Chondrocyte (in vitro differentiated cells): ENCODE measurements around the gene PPP1R13L. TPM values are rescaled to one million over a fixed set of nuclear protein-coding genes. Genes with fewer than 3 reads are reported as not detected.

Experiments
- DNase-seq: peaks from one replicate; pipeline ENCODE4 v3.0.0; 2021; ENCODE audit warnings: mixed read lengths, low spot score
- H3K27ac Mint-ChIP-seq: one replicate; pipeline ENCODE4 v1.8.0; 2021; ENCODE audit warnings: mild to moderate bottlenecking, moderate library complexity, mixed read lengths; ENCODE audit not compliant: unreplicated experiment
- H3K27me3 Mint-ChIP-seq: 2 replicates; pipeline ENCODE4 v1.8.0; 2021; ENCODE audit warnings: low read depth, mixed read lengths
- H3K36me3 Mint-ChIP-seq: 2 replicates; pipeline ENCODE4 v1.8.0; 2021; ENCODE audit warnings: low read depth, mixed read lengths
- H3K4me1 Mint-ChIP-seq: 2 replicates; pipeline ENCODE4 v1.8.0; 2021; ENCODE audit warnings: low read depth, mild to moderate bottlenecking, mixed read lengths
- H3K4me3 Mint-ChIP-seq: one replicate; pipeline ENCODE4 v1.8.0; 2021; ENCODE audit warnings: mild to moderate bottlenecking, moderate library complexity, mixed read lengths; ENCODE audit not compliant: unreplicated experiment
- H3K9me3 Mint-ChIP-seq: 2 replicates; pipeline ENCODE4 v1.8.0; 2021; ENCODE audit warnings: low read depth, mixed read lengths
- total RNA-seq: library from RNA; stranded (reverse); gene quantifications from 3 replicates; pipeline ENCODE4 v1.2.1, GENCODE V29; 2021
- TF ChIP-seq, protein P1 (sequence below): fragments of 200-600 bp; sonication (generic); IDR thresholded peaks from 2 replicates; pipeline ENCODE4 v1.5.0; 2021; ENCODE audit warnings: antibody characterized with exemption, mild to moderate bottlenecking, moderate library complexity

Gene PPP1R13L
- total RNA-seq, 1 donor from 2014 or later: 111 TPM

DNA sequence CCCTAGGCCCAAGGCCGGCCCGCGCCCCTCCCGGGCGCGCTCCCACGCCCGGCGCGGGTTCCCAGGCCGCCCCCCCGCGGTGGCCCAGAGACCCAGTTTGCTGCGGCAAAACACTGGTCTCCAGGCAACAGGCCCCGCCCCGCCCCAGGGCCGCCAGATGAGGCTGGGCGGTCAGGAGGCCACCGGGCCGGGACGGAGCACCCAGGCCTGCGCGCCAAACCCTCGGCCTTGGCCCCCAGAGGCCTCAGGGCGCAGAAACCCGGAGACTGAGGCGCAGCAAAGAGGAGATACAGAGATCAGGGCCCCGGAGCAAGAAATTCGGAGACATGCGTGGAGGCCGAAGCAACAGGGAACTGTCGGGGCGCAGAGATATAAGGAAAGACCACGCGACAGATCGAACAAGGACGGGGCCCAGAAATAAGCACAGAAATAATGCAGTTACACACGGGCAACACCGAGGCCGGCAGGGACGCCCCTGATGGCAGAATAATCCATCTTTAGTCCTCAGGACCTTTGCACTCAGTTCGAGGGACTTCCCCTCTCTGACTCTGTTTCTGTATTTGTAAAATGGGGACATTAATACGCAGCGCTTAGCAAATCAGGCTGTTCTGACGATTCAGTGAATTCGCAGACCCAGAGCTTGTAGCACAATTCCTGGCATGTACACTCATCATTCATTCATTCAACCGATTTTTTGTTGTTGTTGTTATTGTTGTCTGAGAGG is 39.6 kb upstream of the PPP1R13L start:
- Mint-ChIP-seq H3K27ac (peak overlapping the region; percentile 92), H3K4me3 (no peak overlapping the region), H3K9me3 (no peaks in the 10 kb centered on the region), H3K36me3 (no peaks in the 10 kb centered on the region), H3K27me3 (no peaks in the 10 kb centered on the region), H3K4me1 (peaks cover 41% of the 10 kb centered on the region)
- no peak for DNase-seq
- TF ChIP-seq, protein P1, sequence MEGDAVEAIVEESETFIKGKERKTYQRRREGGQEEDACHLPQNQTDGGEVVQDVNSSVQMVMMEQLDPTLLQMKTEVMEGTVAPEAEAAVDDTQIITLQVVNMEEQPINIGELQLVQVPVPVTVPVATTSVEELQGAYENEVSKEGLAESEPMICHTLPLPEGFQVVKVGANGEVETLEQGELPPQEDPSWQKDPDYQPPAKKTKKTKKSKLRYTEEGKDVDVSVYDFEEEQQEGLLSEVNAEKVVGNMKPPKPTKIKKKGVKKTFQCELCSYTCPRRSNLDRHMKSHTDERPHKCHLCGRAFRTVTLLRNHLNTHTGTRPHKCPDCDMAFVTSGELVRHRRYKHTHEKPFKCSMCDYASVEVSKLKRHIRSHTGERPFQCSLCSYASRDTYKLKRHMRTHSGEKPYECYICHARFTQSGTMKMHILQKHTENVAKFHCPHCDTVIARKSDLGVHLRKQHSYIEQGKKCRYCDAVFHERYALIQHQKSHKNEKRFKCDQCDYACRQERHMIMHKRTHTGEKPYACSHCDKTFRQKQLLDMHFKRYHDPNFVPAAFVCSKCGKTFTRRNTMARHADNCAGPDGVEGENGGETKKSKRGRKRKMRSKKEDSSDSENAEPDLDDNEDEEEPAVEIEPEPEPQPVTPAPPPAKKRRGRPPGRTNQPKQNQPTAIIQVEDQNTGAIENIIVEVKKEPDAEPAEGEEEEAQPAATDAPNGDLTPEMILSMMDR: peak; percentile 12

DNA sequence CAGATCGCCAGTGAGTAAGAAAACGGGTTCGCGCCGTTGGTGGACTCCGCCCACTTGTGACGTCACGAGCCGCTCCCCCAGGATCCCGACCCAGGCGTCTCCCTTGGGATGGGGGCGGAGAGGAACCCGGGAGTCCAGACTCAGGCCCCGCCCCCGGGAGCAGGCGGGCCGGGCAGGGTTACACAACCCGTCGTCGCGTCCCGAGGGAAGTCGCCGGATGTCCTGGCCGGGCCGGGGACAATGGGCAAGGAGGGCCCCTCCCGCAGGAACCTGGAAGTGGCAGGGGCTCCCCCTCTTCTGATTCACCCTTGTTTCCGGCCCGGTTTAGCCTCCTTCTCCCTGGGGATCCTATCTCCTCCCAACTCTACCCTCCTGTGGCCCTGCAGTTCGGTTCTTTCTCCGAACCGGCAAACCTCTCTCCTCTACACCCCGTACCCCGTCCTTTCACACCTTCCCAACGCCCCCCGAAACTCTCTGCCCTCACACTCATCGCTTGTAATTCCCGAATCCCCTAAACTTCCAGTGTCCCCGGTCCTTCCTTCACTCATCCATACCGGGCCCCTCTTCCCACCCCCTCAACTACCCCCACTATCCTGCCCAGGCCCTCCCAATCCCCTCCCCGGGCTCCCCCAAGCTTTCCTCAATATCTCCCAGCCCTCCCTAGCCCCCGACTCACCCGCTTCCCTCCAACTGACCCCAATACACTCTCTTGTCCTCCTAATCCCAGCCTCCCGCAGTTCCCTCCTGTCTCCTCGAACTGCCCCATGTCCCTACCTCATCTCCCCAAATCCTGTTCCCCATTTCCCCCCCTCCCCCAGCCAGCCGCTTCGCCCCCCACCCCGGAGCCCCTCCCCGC is 38.8 kb upstream of the PPP1R13L start:
- peak overlapping the region; percentile 99 for H3K27ac Mint-ChIP-seq
- peak overlapping the region; percentile 81 for H3K4me3 Mint-ChIP-seq
- no peaks in the 10 kb centered on the region for H3K27me3 Mint-ChIP-seq
- H3K36me3 Mint-ChIP-seq: no peaks in the 10 kb centered on the region
- peaks cover 36% of the 10 kb centered on the region for H3K4me1 Mint-ChIP-seq
- TF ChIP-seq, protein P1: no peak
- H3K9me3 Mint-ChIP-seq: no peaks in the 10 kb centered on the region
- DNase-seq: no peak

DNA sequence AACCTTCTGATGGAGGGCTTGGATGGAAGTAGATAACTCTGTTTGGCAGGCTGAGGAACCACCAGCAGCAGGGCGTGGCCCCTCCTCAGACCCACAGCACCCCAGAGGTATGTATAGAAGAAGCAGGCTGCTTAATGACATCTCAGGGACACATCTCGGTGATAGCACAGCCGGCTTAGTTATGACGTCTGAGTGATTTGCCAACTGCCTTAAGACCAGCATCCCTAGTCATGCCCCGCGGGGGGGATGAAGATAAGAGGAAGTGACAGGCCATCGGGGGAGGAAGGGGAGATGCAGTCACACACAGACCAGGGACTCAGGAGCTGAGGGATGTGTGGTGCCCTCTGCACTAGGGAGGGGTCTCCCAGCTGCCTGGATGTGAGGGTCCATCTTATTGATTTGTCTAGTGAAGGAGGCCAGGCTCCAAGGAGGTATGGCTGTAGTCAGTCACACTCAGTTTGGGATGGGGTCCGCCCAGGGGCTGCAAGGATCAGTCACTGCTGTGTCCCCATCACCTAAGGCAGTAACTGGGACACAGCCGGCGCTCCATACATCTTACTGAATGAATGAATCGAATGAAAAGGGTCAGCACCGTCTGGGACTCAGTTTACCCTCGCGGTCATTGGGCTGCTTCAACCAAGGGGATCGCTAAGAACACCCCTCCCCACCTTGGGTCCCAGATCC is 38.1 kb upstream of the PPP1R13L start:
- TF ChIP-seq, protein P1: no peak
- peak overlapping the region; percentile 81 for H3K4me3 Mint-ChIP-seq
- H3K27ac Mint-ChIP-seq: peak overlapping the region; percentile 99
- H3K36me3 Mint-ChIP-seq: no peaks in the 10 kb centered on the region
- DNase-seq: no peak
- no peaks in the 10 kb centered on the region for H3K9me3 Mint-ChIP-seq
- H3K27me3 Mint-ChIP-seq: no peaks in the 10 kb centered on the region
- H3K4me1 Mint-ChIP-seq: peaks cover 35% of the 10 kb centered on the region

DNA sequence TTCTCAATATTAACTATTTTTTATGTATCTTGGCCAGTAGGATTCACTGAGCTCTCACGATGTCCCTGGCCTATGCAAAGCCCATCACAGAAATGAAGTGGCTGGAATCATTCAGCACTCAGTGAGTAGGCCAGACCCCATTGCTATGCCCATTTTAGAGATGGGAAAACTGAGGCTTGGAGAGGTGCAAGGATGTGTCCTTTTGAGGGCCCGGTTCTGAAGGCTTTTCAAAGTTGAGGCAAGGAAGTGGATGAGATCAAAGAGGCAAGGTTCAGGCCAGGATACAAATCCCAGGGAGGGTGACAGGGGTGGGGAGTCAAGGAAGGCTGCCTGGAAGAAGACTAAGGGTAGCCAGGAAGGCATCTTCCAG is 37.5 kb upstream of the PPP1R13L start:
- no peak for DNase-seq
- Mint-ChIP-seq H3K27ac (peak overlapping the region; percentile 99), H3K9me3 (no peaks in the 10 kb centered on the region), H3K4me3 (no peak overlapping the region), H3K4me1 (peaks cover 35% of the 10 kb centered on the region), H3K27me3 (no peaks in the 10 kb centered on the region), H3K36me3 (no peaks in the 10 kb centered on the region)
- TF ChIP-seq, protein P1: no peak
